Spinal cord (tissue), 10 donors: ENCODE measurements around the gene ZBTB24. TPM values are rescaled to one million over a fixed set of nuclear protein-coding genes. Genes with fewer than 3 reads are reported as not detected.

Experiments
- DNase-seq, 6 donors: peaks; one replicate each; pipeline versions ENCODE4 v3.0.0 to v3.0.0-alpha.2; 2013 to 2015; ENCODE audit warnings: low spot score in 6 of 6, low read depth in 4 of 6
- H3K27ac ChIP-seq: one replicate; pipeline ENCODE4 v1.5.1; 2013; ENCODE audit warnings: low read depth, low read length, control low read depth
- H3K27me3 ChIP-seq: one replicate; pipeline ENCODE4 v1.6.1; 2013; ENCODE audit warnings: low read length; ENCODE audit not compliant: control insufficient read depth, insufficient read depth
- H3K36me3 ChIP-seq: one replicate; pipeline ENCODE4 v1.6.1; 2013; ENCODE audit warnings: low read length; ENCODE audit not compliant: control insufficient read depth, insufficient read depth
- H3K4me1 ChIP-seq: one replicate; pipeline ENCODE4 v1.6.1; 2013; ENCODE audit warnings: low read length; ENCODE audit not compliant: control insufficient read depth, insufficient read depth
- H3K4me3 ChIP-seq: one replicate; pipeline ENCODE4 v1.5.1; 2013; ENCODE audit warnings: low read depth, low read length, control low read depth
- H3K9me3 ChIP-seq: one replicate; pipeline ENCODE4 v1.6.1; 2013; ENCODE audit warnings: low read length; ENCODE audit not compliant: control insufficient read depth, insufficient read depth
- WGBS: methylation state at CpG from one replicate; pipeline ENCODE4 v1.1.5; 2013; ENCODE audit warnings: missing lambda C conversion rate; ENCODE audit not compliant: insufficient coverage; 5-methylcytosine and 5-hydroxymethylcytosine counted together
- polyA plus RNA-seq, 2 donors: library from polyadenylated mRNA; unstranded; fragments of 120-200 nt; gene quantifications; one replicate each; pipeline ENCODE4 v1.2.1, GENCODE V29; 2013; ENCODE audit not compliant: insufficient read length in 2 of 2
- total RNA-seq, 2 donors: library from RNA; depleted of rRNA in 1 of 2; stranded (reverse); fragments of 120-200 nt in 1 of 2; fragments of >200 nt in 1 of 2; gene quantifications; one replicate each; pipeline versions ENCODE4 v1.2.3 to v1.2.4, GENCODE V29; 2013 to 2014
- donor health status: healthy.

Gene ZBTB24
- total and polyA plus RNA-seq, 4 donors = 6.5 to 10.7 (median 7.4) TPM

GRCh38 chr6:109506314-109506713, 23.3 kb upstream of the ZBTB24 start:
- H3K4me1 ChIP-seq = no peaks in the 10 kb centered on the region
- H3K36me3 ChIP-seq = no peaks in the 10 kb centered on the region
- H3K4me3 ChIP-seq = no peak overlapping the region
- no peaks in the 10 kb centered on the region for H3K27me3 ChIP-seq
- H3K27ac ChIP-seq = no peak overlapping the region
- H3K9me3 ChIP-seq = no peaks in the 10 kb centered on the region
- DNase-seq = no peak
- no CpG with 5 or more reads among the region's 2 CpGs for WGBS

- Histone ChIP-seq H3K27ac (no peak overlapping the region), H3K27me3 (no peaks in the 10 kb centered on the region), H3K9me3 (no peaks in the 10 kb centered on the region), H3K36me3 (no peaks in the 10 kb centered on the region), H3K4me3 (no peak overlapping the region), H3K4me1 (no peaks in the 10 kb centered on the region)
- DNase-seq = no peak
- 66% methylated on average over 5 of the region's 10 CpGs for WGBS
Observed at GRCh38 chr6:109503327-109504224, 20.6 kb upstream of the ZBTB24 start.

- Histone ChIP-seq H3K36me3 (no peaks in the 10 kb centered on the region), H3K27me3 (no peaks in the 10 kb centered on the region), H3K4me1 (no peaks in the 10 kb centered on the region), H3K9me3 (no peaks in the 10 kb centered on the region), H3K27ac (no peak overlapping the region), H3K4me3 (no peak overlapping the region)
- DNase-seq = no peak
- no CpG with 5 or more reads among the region's 2 CpGs for WGBS
Observed at GRCh38 chr6:109498936-109499335, 15.9 kb upstream of the ZBTB24 start.

GRCh38 chr6:109498052-109498451, 15.0 kb upstream of the ZBTB24 start:
- Histone ChIP-seq H3K9me3 (no peaks in the 10 kb centered on the region), H3K36me3 (no peaks in the 10 kb centered on the region), H3K4me3 (no peak overlapping the region), H3K4me1 (no peaks in the 10 kb centered on the region), H3K27me3 (no peaks in the 10 kb centered on the region), H3K27ac (no peak overlapping the region)
- WGBS = 75% methylated on average over 1 of the region's 4 CpGs
- DNase-seq = no peak

GRCh38 chr6:109496036-109496772, 13.2 kb upstream of the ZBTB24 start:
- H3K27ac ChIP-seq = no peak overlapping the region
- DNase-seq = no peak

GRCh38 chr6:109493865-109494264, 10.8 kb upstream of the ZBTB24 start:
- Histone ChIP-seq H3K4me1 (no peaks in the 10 kb centered on the region), H3K36me3 (no peaks in the 10 kb centered on the region), H3K9me3 (no peaks in the 10 kb centered on the region), H3K4me3 (no peak overlapping the region), H3K27me3 (no peaks in the 10 kb centered on the region), H3K27ac (no peak overlapping the region)
- no CpG with 5 or more reads among the region's 1 CpG for WGBS
- no peak for DNase-seq

More at GRCh38 chr6:109496036-109496772, 13.2 kb upstream of the ZBTB24 start:
- Histone ChIP-seq H3K4me1 (no peaks in the 10 kb centered on the region), H3K36me3 (no peaks in the 10 kb centered on the region), H3K4me3 (no peak overlapping the region), H3K27me3 (no peaks in the 10 kb centered on the region), H3K9me3 (no peaks in the 10 kb centered on the region)
- WGBS = 60% methylated on average over 8 of the region's 9 CpGs

- no peaks in the 10 kb centered on the region for H3K9me3 ChIP-seq
- no peak overlapping the region for H3K4me3 ChIP-seq
- DNase-seq = no peak
- no CpG with 5 or more reads among the region's 5 CpGs for WGBS
- H3K27me3 ChIP-seq = no peaks in the 10 kb centered on the region
- no peaks in the 10 kb centered on the region for H3K36me3 ChIP-seq
- no peaks in the 10 kb centered on the region for H3K4me1 ChIP-seq
- no peak overlapping the region for H3K27ac ChIP-seq
Observed at GRCh38 chr6:109491207-109491938, 8.4 kb upstream of the ZBTB24 start.

GRCh38 chr6:109490713-109491112, 7.7 kb upstream of the ZBTB24 start:
- Histone ChIP-seq H3K4me3 (no peak overlapping the region), H3K4me1 (no peaks in the 10 kb centered on the region), H3K27me3 (no peaks in the 10 kb centered on the region), H3K27ac (no peak overlapping the region), H3K36me3 (no peaks in the 10 kb centered on the region), H3K9me3 (no peaks in the 10 kb centered on the region)
- no peak for DNase-seq
- WGBS = no CpG with 5 or more reads among the region's 2 CpGs

GRCh38 chr6:109488001-109488400, 5.0 kb upstream of the ZBTB24 start:
- no peaks in the 10 kb centered on the region for H3K4me1 ChIP-seq
- no peak overlapping the region for H3K4me3 ChIP-seq
- no peaks in the 10 kb centered on the region for H3K9me3 ChIP-seq
- no peaks in the 10 kb centered on the region for H3K36me3 ChIP-seq
- no peaks in the 10 kb centered on the region for H3K27me3 ChIP-seq
- H3K27ac ChIP-seq = no peak overlapping the region
- DNase-seq = no peak
